Type B pancreatic cell (in vitro differentiated cells): ENCODE data around the gene GRK6. TPM values are rescaled to one million over a fixed set of nuclear protein-coding genes. Genes with fewer than 3 reads are reported as not detected.
A peak's percentile ranks its signal among the peaks of the same experiment; 100 is the strongest.

ENCODE experiments used
- DNase-seq: peaks from one replicate; pipeline ENCODE4 v3.0.0; 2021; ENCODE audit warnings: mixed read lengths; ENCODE audit not compliant: unreplicated experiment; ENCODE audit errors: extremely low spot score
- H3K27ac Mint-ChIP-seq: 2 replicates; pipeline ENCODE4 v1.8.0; 2021; ENCODE audit warnings: mild to moderate bottlenecking, mixed read lengths
- H3K27me3 Mint-ChIP-seq: 2 replicates; pipeline ENCODE4 v1.8.0; 2021; ENCODE audit warnings: mixed read lengths
- H3K36me3 Mint-ChIP-seq: 2 replicates; pipeline ENCODE4 v1.8.0; 2021; ENCODE audit warnings: mixed read lengths
- H3K4me1 Mint-ChIP-seq: one replicate; pipeline ENCODE4 v1.8.0; 2021; ENCODE audit warnings: mixed read lengths; ENCODE audit not compliant: unreplicated experiment
- H3K4me3 Mint-ChIP-seq: 2 replicates; pipeline ENCODE4 v1.8.0; 2021; ENCODE audit warnings: mild to moderate bottlenecking, mixed read lengths
- H3K9me3 Mint-ChIP-seq: 2 replicates; pipeline ENCODE4 v1.8.0; 2021; ENCODE audit warnings: mixed read lengths
- CTCF ChIP-seq: fragments of 200-600 bp; sonication (generic); conservative IDR thresholded peaks from 2 replicates; pipeline ENCODE4 v1.5.0; 2021; ENCODE audit warnings: antibody characterized with exemption, mild to moderate bottlenecking
- total RNA-seq: library from RNA; stranded (reverse); gene quantifications from 2 replicates; pipeline ENCODE4 v1.2.1, GENCODE V29; 2021; ENCODE audit warnings: low replicate concordance

Gene GRK6
- total RNA-seq, 1 donor from 2014 or later: 47.3 TPM

GRCh38 chr5:177428574-177429217 is 2.2 kb downstream of the GRK6 start:
- H3K9me3 Mint-ChIP-seq: no peaks in the 10 kb centered on the region
- no peaks in the 10 kb centered on the region for H3K36me3 Mint-ChIP-seq
- no peaks in the 10 kb centered on the region for H3K27me3 Mint-ChIP-seq
- DNase-seq: no peak
- peak overlapping the region; percentile 52 for H3K4me3 Mint-ChIP-seq
- H3K4me1 Mint-ChIP-seq: peaks cover 21% of the 10 kb centered on the region
- H3K27ac Mint-ChIP-seq: peak overlapping the region; percentile 34
- no peak for TF ChIP-seq CTCF

GRCh38 chr5:177429248-177430040 is 3.0 kb downstream of the GRK6 start:
- H3K27me3 Mint-ChIP-seq: no peaks in the 10 kb centered on the region
- H3K9me3 Mint-ChIP-seq: no peaks in the 10 kb centered on the region
- H3K4me1 Mint-ChIP-seq: peaks cover 21% of the 10 kb centered on the region
- H3K27ac Mint-ChIP-seq: peak overlapping the region; percentile 34
- no peak for TF ChIP-seq CTCF
- no peak for DNase-seq
- H3K4me3 Mint-ChIP-seq: peak overlapping the region; percentile 52
- no peaks in the 10 kb centered on the region for H3K36me3 Mint-ChIP-seq

- H3K27ac Mint-ChIP-seq: peak overlapping the region; percentile 19
- peak overlapping the region; percentile 39 for H3K4me3 Mint-ChIP-seq
- H3K36me3 Mint-ChIP-seq: no peaks in the 10 kb centered on the region
- H3K27me3 Mint-ChIP-seq: no peaks in the 10 kb centered on the region
- no peak for DNase-seq
- H3K9me3 Mint-ChIP-seq: no peaks in the 10 kb centered on the region
- TF ChIP-seq CTCF: no peak
- H3K4me1 Mint-ChIP-seq: peaks cover 18% of the 10 kb centered on the region
Measured at GRCh38 chr5:177430140-177430951, 3.9 kb downstream of the GRK6 start.

GRCh38 chr5:177430972-177431316 is 4.5 kb downstream of the GRK6 start:
- Mint-ChIP-seq H3K27me3 (no peaks in the 10 kb centered on the region), H3K4me3 (no peak overlapping the region), H3K4me1 (peaks cover 14% of the 10 kb centered on the region), H3K9me3 (no peaks in the 10 kb centered on the region), H3K27ac (peak overlapping the region; percentile 19), H3K36me3 (no peaks in the 10 kb centered on the region)
- TF ChIP-seq CTCF: no peak
- no peak for DNase-seq

GRCh38 chr5:177431317-177432142 is 5.1 kb downstream of the GRK6 start:
- Mint-ChIP-seq H3K27ac (no peak overlapping the region), H3K36me3 (no peaks in the 10 kb centered on the region), H3K4me3 (no peak overlapping the region), H3K4me1 (peaks cover 14% of the 10 kb centered on the region), H3K9me3 (no peaks in the 10 kb centered on the region), H3K27me3 (no peaks in the 10 kb centered on the region)
- no peak for DNase-seq
- no peak for TF ChIP-seq CTCF
